Omental fat pad (tissue), 4 donors: ENCODE results near the gene CUBN. TPM values are rescaled to one million over a fixed set of nuclear protein-coding genes. Genes with fewer than 3 reads are reported as not detected.

Source experiments
- ATAC-seq: fragments of 150-250 bp; one replicate; pipeline ENCODE4 v1.9.1; 2016; ENCODE audit warnings: mild to moderate bottlenecking, moderate library complexity; ENCODE audit not compliant: low FRiP score
- DNase-seq: peaks from one replicate; pipeline ENCODE4 v3.0.0-alpha.2; 2019; ENCODE audit warnings: low spot score
- CTCF ChIP-seq, 3 donors: fragments of 450-650 bp; IDR thresholded peaks; one replicate each; pipeline ENCODE4 v1.5.1; 2016 to 2017; ENCODE audit warnings: antibody characterized with exemption in 3 of 3, mild to moderate bottlenecking in 3 of 3, moderate library complexity in 2 of 3
- total RNA-seq, 4 donors: library from RNA; depleted of rRNA; stranded (reverse); fragments of >200 nt; gene quantifications; one replicate each; pipeline ENCODE4 v1.1.0, GENCODE V29; 2016

Gene CUBN
- total RNA-seq, 4 donors from 2014 or later, result 1.6 to 4.5 (median 2.2) TPM

GRCh38 chr10:16967866-16968415 lies 161.7 kb downstream of the CUBN start:
- no peak for TF ChIP-seq CTCF (IDR thresholded peaks at IDR 0.05)
- DNase-seq (no peak), ATAC-seq (no peak)

- ATAC-seq, result no peak
- TF ChIP-seq CTCF (IDR thresholded peaks at IDR 0.05), result no peak
- DNase-seq, result no peak
Observed at GRCh38 chr10:16966991-16967865, 162.4 kb downstream of the CUBN start.

GRCh38 chr10:16965740-16966447 lies 163.7 kb downstream of the CUBN start:
- DNase-seq, result no peak

GRCh38 chr10:16965344-16965616 lies 164.3 kb downstream of the CUBN start:
- DNase-seq (no peak), ATAC-seq (no peak)
- no peak for TF ChIP-seq CTCF (IDR thresholded peaks at IDR 0.05)

More at GRCh38 chr10:16965740-16966447, 163.7 kb downstream of the CUBN start:
- TF ChIP-seq CTCF (IDR thresholded peaks at IDR 0.05), result no peak
- peak; percentile 74 for ATAC-seq

- DNase-seq (no peak), ATAC-seq (no peak)
- no peak for TF ChIP-seq CTCF (IDR thresholded peaks at IDR 0.05)
Observed at GRCh38 chr10:16964576-16965343, 164.9 kb downstream of the CUBN start.

- no peak for TF ChIP-seq CTCF (IDR thresholded peaks at IDR 0.05)
- ATAC-seq (no peak), DNase-seq (no peak)
Observed at GRCh38 chr10:16960551-16960950, 169.1 kb downstream of the CUBN start.
